Left ventricle myocardium superior (tissue), 1 donor: ENCODE results near the gene FKBP5. TPM values are rescaled to one million over a fixed set of nuclear protein-coding genes. Genes with fewer than 3 reads are reported as not detected.
"Not testable (repeated sequence)": the region's sequence is repeated elsewhere in the genome, so short reads cannot be mapped to it uniquely, and the experiment has no call there.

Experiments used
- ATAC-seq: fragments of 200-7000 bp; cut with Tn5 transposase; one replicate; pipeline ENCODE4 v1.9.1; 2020; ENCODE audit warnings: mild to moderate bottlenecking, moderate library complexity
- DNase-seq: peaks from one replicate; pipeline ENCODE4 v3.0.0-alpha.2; 2020
- intact Hi-C: fragments of 100-400 bp; cut with micrococcal nuclease; formaldehyde crosslinking; loops from one replicate; pipeline ENCODE4 v1.11.0; 2022
- long read RNA-seq: library from polyadenylated mRNA; unstranded; transcript quantifications from one replicate; pipeline ENCODE4 v2.0.0, GENCODE V29; 2021
- total RNA-seq: library from RNA; stranded (reverse); fragmentation: NEBNext Ultra II Directional; extraction: Animal tissue kit (Norgen Biotek cat#: 25700); gene quantifications from one replicate; pipeline ENCODE4 v1.2.1, GENCODE V29; 2021
- donor health status: DM: no; HTN: yes; CAD: no; lungs with severe emphysema.

The FKBP5 gene
- total RNA-seq: 82.8 TPM
- long read RNA-seq, transcript FKBP5-201 (11 exons, 3,772 nt): major isoform, 79 of 126 reads
- long read RNA-seq, partial matches to known transcripts: 8 of 126 reads
- long read RNA-seq, other reads (novel, unspliced or antisense): 38 of 126 reads

DNA sequence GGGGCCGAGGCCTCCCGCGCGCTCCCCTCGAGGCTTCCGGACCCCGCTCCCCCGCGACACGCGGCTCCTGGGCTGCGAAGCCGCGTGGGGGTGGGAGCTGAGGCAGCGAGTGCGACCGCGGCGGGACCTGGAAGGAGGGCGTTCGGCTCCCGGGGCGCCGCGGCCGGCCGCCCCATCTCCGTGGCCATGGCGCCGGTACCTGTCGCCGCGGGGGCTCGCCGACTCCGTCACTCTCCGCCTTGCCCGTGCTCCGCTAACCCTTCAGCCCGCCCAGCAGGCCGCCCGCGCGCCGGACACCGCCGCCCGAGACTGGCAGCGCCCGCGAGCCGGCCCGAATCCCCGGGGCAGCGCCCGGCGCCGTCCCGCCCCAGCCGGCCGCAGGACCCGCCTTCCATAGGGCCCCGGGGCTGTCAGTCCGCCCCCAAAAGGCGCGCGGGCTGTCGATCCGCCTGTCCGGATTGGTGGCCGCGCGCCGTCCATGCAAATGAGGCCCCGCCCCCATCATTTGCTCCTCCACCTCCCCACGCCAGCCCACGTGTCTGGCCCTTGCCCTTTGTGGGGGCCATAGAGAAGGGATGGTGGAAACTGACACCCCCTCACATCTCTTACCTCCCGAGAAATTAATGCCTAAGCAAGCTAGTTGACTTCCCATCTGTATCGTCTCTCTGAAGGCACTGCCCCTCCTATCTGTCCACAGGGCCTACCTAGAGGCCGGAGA lies at the start of gene FKBP5:
TSS of gene FKBP5 (minus strand) at position 311 of the 718 bp plus-strand sequence. CDS start 46,091 bp downstream, outside the sequence.
- peak; percentile 88 for ATAC-seq
- intact Hi-C loops: no loop called here

DNA sequence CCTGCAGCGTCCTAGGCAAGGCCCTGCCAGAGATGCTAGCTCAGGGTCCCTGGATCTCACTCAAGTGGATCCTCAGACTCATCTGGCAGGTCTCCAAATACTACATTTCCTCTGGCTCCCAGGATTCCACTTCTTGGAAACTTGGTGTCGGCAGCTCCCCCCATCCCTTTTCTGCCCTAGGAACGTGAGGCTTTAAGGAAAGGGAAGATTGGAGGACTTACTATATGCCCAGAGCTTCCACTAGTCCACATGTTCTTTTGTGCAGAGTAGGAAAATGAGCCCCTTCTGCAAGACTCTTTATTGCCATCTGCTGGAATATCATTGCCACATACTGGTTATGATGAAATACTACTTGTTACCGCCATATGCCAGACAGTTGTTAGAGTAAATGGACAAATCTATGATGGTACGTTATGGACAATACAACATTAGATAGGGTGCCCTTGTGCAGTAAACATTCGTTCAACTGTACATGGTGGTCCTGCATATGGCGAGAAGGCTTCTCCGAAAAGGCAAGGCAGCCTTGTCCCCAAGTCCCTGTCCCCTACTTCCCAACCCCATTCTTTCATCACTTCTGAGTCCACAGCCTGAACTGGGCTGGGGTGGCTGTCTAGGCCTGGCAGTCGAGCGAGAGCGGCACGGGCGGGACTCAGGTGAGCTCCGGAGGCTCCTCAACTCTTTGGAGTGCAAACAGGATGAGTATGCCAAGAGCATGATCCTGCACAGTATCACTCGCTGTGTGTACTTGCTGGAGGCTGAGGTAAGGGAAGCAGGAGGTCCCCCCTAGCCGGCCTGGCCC lies 48.9 kb upstream of the FKBP5 start:
- intact Hi-C loops: loop anchor here (2.0 kb wide), 2 partner anchors 155 to 215 kb away; no protein-coding TSS in a partner anchor
- ATAC-seq (peak; percentile 79), DNase-seq (no peak)

More for the DNA sequence above, at the start of gene FKBP5:
- peak; percentile 98 for DNase-seq

DNA sequence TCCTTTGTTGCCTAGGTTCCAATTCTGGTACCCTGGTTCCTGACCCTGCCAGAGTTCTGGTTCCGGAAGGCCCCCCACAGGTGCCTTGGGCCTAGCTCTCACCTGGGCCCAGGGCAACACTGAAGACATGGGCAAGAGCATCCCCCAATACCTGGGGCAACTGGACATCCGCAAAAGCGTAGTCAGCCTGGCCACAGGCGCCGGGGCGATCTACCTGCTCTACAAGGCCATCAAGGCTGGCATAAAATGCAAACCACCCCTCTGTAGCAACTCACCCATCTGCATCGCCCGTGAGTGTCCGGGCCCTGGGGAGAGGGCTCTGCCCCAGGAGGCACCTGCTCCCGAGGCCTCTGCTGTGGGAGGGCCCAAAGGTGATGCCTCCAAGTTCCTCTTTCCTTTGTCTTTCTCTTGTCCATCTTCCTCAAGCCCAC lies 48.3 kb upstream of the FKBP5 start, which contains the start of gene ARMC12:
TSS of gene ARMC12 (plus strand) at position 51 of the 431 bp plus-strand sequence. CDS start at position 128, 77 bp downstream.
- intact Hi-C loops: loop anchor here (2.0 kb wide), 2 partner anchors 154 to 214 kb away; no protein-coding TSS in a partner anchor
- DNase-seq: no peak
- ATAC-seq: no peak

DNA sequence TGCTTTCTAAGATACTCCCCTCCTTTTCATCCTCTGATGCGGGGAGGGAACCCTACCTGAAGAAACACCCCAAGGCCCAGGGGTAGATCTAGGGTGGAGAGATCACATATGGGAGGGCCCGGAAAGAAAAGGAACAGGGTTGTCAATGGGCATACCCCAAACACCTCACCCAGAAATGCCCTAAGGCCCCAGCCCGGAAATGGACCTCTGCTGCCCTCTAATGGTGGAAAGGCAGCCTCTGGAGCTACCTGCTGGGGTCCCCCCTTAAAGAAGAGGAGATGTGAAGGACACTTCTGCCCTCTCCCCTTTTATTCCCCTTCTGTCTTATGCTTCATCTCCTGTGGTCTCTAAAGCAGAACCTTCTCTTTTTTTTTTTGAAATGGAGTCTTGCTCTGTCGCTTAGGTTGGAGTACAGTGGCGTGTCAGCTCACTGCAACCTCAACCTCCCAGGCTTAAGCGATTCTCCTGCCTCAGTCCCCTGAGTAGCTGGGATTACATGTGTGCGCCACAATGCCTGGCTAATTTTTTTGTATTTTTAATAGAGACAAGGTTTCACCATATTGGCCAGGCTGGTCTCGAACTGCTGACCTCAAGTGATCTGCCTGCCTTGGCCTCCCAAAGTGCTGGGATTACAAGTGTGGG lies 47.7 kb upstream of the FKBP5 start:
- ATAC-seq (peak; percentile 22), DNase-seq (peak; percentile 81)
- intact Hi-C loops: loop anchor here (2.0 kb wide), 2 partner anchors 154 to 214 kb away; no protein-coding TSS in a partner anchor

DNA sequence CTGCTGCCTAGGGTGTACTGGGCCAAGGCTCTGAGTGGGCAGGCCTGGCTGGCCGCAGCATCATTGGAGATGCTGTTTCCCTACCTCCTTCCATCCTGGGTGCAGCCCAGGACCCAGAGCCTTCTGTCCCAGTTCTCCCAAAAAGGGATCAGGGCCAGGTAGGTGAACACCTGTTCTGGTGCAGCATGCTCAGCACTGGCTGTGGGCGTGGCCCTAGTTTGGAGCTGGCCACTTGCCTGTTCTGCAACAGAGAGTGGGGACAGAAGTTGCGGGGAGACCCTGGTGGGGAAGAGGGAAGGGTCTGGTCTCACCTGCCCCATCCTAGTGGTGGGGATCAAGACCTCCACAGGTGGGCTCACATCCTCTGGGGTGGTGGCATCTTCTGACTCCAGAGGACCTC lies 46.7 kb upstream of the FKBP5 start:
- DNase-seq: no peak
- ATAC-seq: no peak
- intact Hi-C loops: no loop called here

DNA sequence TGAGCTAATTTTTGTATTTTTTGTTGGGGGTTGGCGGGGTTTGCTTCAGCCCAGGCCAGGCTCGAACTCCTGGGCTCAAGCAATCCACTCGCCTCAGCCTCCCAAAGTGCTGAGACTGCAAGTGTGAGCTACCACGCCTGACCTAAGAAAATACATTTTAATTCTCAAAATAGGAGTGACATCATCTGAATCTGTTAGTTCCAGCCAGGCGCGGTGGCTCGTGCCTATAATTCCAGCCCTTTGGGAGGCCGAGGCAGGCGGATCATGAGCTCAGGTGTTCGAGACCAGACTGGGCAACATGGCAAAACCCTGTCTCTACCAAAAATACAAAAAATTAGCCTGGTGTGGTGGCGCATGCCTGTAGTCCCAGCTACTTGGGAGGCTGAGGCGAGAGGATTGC lies 45.6 kb upstream of the FKBP5 start:
- intact Hi-C loops, ATAC-seq, DNase-seq: not testable (repeated sequence)

DNA sequence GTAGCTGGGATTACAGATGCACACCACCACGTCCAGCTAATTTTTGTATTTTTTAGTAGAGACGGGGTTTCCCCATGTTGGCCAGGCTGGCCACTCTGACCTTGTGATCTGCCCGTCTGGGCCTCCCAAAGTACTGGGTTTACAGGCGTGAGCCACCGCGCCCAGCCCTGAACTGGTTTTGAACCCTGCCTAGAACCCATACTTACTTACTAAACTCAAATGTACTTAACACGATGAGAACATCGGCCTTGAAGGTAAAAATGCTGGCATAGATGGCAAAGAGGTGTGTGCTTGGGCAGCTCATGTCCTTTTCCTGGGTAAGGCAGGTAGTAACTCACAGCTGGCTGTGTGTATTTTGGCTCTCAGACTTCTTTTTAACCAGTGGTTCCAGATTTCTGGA lies 44.9 kb upstream of the FKBP5 start:
- intact Hi-C loops: no loop called here
- ATAC-seq: no peak
- no peak for DNase-seq

DNA sequence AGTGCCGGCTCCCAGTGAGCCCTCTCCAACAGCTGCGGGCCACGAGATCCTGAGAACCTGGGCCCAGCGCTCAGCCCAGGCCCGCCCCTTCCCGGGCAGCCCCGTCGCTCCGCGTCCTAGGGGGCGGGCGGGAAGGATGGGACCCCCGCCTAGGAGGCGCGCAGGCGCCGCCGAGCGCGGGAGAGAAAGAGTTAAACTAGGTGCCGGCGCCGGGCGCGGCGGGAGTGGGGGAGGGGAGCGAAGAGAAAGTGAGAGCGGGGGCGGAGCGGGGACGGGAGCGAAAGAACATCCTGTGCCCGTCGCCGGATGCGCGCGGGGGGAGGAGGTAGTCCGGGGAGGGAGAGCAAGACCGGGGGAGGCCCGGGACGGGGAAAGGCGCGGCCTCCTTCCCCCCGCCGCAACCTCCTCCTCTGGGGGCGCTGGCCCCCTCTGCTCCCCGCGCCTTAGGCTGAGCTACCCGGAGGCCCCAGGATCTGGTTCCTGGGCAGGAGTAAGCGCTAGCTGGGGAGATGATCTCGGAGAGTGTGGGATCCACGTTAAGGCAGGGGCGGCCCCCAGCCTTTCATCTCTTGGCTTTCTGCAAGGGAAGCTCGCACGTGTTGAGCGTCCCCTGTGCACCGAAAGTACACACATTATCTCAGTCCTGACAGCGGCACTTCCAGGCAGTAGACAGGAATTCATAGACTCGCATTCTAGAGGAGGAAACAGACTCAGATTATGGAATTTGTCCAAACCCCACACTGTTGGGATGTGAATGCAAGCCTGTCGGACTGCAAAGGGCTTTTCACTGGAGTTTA lies 43.2 kb upstream of the FKBP5 start:
- peak; percentile 76 for ATAC-seq
- intact Hi-C loops: loop anchor here (2.0 kb wide), 1 partner anchor 45 kb away; no protein-coding TSS in a partner anchor
- DNase-seq: peak; percentile 99

DNA sequence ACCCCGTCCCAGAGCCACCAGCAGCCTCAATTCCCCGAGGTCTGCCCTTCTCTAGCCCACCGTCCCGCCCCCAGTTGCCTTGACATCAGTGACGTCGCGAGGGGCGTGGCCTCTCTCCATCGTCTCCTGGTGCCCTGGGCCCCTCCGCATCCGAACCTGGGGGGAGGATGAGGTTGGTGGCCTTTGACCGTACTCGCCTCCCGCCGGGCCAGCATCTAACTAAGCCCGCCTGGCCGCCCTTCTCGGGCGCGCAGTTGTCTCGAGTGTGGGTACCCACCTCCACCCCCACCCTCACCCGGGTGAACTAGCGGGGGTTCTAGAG lies 42.7 kb upstream of the FKBP5 start:
- ATAC-seq (peak; percentile 62), DNase-seq (peak; percentile 99)
- intact Hi-C loops: loop anchor here (2.0 kb wide), 1 partner anchor 45 kb away; no protein-coding TSS in a partner anchor

DNA sequence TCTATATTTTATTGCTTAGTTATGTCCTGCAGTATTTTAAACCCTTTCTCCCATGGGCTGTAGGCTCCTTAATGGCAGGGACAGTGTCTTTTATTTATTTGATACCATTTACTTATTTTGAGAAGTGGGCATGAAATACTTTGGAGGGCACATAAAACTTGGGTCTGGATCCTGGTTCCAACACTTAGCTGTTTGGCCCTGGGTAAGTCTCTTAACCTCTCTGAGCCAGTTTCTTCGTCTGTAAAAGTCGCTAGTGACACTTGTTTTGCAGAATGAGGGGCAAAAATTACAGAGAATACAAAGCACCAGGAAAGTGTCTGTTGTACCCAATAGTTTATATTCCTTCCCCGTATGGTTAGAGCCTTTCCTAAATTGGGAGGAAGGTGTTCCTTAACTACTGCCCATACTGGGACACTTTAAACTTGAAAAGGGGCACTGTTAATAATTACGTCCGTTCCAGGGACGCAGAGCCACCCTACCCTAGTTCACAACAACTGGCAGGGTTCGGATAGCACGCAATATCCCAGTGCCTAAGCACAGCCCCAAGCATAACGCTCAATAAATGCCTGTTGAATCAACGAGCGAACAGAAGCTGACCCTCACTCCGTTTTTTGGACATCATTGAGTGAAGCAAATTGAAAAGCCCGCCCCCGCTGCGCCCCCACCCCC lies 42.2 kb upstream of the FKBP5 start:
- no peak for ATAC-seq
- intact Hi-C loops: loop anchor here (2.0 kb wide), 1 partner anchor 44 kb away; no protein-coding TSS in a partner anchor
- DNase-seq: no peak

DNA sequence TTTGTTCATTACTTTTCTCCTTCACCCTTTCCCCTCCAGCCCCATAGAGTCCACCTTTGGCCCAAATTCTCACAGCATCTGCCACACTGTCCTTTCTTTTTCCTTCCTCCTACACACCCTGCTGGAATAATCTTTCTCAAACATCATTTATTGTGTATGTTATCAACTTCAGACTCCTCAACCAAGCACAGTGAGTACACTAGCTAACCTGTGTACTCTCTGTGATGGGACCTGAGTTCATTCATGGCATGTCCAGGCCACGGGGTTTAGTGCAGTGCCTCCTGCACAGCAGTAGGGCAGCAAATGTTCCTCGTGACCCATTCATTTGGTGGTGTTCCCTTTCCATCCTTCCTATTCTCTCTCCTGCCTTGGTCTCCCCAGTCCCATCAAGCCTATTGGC lies 41.0 kb upstream of the FKBP5 start:
- no peak for ATAC-seq
- intact Hi-C loops: loop anchor here (2.0 to 5.0 kb wide), 2 partner anchors 43 to 127 kb away; no protein-coding TSS in a partner anchor

DNA sequence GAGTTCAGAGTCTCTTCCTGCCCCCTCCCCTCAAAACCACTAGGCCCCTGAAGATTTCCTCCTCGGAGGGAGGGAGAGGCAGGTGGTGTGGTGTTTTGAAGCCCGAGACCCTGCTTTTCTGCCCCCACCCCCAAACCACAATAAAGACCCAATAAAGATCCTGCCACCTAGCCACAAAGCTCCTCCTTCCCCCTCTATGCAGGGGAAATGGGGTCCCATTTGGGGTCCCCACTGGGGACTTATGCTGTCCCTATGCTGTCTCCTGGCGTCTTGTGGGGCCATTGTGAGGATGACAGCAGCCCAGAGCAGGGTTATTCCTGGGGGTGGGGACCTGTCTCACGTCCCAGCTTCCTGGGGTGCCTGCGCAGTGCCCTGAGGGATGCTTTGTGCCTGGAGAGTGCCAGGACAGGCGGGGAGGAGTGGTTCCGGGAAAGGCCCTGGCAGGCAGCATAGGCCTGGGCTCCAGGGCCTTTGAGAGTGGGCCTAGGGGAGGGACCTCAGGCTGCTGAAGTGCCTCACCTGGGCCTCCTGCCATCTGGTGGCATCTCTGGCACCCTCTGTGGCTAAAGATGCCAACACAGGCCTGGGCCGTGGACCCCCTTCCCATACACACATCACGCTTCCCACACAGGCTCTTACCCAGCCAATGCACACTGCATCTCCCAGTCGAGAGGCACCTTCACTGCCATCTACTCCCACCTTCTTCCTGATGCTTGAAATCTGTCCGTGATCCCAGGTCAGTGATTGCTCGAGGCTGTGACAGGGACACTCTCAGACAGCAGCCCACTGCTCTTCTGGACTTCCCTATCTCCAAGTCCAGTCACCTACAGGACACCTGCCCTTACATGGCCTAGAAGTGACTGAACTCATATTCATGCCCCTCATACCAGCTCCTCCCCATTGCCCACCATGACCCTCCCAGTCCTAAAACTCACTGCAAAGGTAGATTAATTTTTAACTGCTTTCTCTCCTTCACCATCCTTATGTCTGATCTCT lies 40.3 kb upstream of the FKBP5 start:
- intact Hi-C loops: loop anchor here (5.0 kb wide), 1 partner anchor 127 kb away; no protein-coding TSS in a partner anchor
- DNase-seq (peak; percentile 83), ATAC-seq (peak; percentile 3)

More for the DNA sequence above, 41.0 kb upstream of the FKBP5 start:
- no peak for DNase-seq

DNA sequence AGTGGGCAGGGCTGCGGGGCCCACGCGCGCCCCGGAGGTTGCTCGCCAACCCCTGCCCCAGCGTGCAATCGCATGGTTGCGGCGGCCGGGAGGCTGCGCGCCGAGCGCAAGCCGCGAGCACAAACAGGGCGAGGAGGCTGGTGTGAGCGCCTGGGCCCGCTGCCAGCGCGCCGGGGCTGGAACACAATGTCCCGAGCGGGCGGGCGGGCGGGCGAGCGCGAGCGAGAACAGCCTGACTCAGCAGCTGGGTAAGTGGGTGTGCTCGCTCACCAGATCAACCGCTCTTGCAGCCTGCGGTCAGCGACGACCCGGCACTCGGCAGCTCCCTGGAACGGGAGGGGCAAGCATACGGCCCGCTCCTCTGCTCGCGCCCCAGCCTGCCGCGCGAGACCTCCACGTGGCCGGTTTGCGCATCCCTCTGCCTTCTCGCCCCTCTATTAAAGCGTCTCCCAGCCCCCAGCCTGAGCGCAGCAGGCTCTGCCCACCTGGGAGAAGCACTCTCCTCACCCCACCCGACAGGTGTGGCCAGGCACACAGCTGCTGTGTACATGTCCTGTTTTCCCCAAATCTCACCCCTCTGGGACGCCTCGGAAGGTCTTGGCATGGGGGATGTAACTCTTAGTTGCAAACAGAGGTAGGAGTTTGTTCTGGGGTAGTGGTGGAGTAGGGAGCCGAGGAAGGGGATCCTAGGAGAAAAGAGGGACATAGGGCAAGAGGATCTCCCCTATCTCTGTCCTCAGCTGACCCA lies 39.4 kb upstream of the FKBP5 start:
- DNase-seq (peak; percentile 98), ATAC-seq (peak; percentile 63)
- intact Hi-C loops: loop anchor here (5.0 kb wide), 1 partner anchor 126 kb away; no protein-coding TSS in a partner anchor

DNA sequence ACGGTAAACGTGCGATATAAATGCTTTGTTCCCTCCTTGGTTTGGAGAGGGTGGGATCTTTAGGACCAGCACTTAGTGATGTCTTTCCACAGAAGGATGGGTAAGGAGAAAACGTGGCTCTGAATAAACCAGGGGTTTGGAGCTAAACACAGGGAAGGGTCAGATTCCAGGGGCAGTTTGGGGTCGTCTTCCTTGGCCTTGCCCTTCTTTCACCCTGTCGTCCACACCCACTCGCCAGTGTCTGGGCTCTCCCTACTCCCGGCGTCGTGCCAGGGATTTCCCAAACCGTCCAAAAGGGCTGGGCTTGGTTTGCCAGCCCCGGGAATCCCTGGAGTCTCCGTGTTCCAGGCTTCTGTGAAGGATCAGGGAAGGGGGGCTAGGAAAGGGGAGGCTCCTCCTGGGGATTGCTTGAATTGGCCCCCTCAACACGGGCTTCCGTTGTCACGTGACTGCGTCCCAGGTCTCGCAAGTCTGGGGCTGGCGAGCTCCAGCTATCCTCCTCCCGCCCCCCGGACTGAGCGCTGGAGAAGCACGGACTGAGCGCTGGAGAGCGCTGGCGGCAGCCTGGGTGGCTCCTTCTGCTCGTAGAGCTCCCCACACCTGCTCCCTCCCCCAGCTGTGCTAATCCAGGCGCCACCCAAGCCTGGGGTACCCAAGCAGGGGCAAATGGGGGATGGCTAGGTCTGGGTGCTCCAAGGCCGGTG lies 38.7 kb upstream of the FKBP5 start:
- DNase-seq (peak; percentile 93), ATAC-seq (peak; percentile 36)
- intact Hi-C loops: loop anchor here (5.0 kb wide), 1 partner anchor 125 kb away; no protein-coding TSS in a partner anchor
